ENCODE data around the gene CLEC4G.

DNA sequence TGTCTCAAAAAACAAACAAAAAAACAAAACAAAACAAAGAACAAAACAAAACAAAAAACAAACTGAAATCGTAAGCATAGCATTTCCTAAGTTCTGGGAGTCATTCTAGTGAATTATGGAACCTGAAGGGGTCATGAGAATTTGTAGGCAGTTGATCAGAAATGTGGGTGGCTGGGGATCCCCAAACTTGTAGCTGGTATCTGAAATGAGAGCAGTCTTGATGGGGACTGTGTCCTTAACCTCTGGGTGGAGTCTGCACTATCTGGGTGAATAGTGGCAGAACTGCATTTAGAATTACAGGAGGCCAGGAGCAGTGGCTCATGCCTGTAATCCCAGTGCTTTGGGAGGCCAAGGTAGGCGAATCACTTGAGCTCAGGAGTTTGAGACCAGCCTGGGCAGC lies 6.1 kb downstream of the CLEC4G start:
- TF ChIP-seq, protein P1, sequence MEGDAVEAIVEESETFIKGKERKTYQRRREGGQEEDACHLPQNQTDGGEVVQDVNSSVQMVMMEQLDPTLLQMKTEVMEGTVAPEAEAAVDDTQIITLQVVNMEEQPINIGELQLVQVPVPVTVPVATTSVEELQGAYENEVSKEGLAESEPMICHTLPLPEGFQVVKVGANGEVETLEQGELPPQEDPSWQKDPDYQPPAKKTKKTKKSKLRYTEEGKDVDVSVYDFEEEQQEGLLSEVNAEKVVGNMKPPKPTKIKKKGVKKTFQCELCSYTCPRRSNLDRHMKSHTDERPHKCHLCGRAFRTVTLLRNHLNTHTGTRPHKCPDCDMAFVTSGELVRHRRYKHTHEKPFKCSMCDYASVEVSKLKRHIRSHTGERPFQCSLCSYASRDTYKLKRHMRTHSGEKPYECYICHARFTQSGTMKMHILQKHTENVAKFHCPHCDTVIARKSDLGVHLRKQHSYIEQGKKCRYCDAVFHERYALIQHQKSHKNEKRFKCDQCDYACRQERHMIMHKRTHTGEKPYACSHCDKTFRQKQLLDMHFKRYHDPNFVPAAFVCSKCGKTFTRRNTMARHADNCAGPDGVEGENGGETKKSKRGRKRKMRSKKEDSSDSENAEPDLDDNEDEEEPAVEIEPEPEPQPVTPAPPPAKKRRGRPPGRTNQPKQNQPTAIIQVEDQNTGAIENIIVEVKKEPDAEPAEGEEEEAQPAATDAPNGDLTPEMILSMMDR (IDR thresholded peaks at IDR 0.05; ENCODE audit: low read length) = no peak
- no peak for TF ChIP-seq EZH2 (optimal IDR thresholded peaks at IDR 0.05; ENCODE audit: low read depth, low read length)
- no peak for TF ChIP-seq EZH2phosphoT487 (IDR thresholded peaks at IDR 0.05; ENCODE audit: low read length)
